Loucy (cell line): ENCODE measurements around the gene MYH8.

ENCODE experiments used
- H2AFZ ChIP-seq: fragments of 200-600 bp; sonication (generic); 2 replicates; pipeline ENCODE4 v1.6.0; 2016; ENCODE audit warnings: antibody characterized with exemption, mild to moderate bottlenecking, low read length, moderate library complexity
- H3F3A ChIP-seq: fragments of 200-600 bp; 2 replicates; pipeline ENCODE4 v1.6.0; 2016; ENCODE audit warnings: antibody characterized with exemption, low read depth, mild to moderate bottlenecking
- H3K27me3 ChIP-seq: fragments of 200-600 bp; sonication (generic); 2 replicates; pipeline ENCODE4 v1.6.1; 2014; ENCODE audit warnings: low read length, mild to moderate bottlenecking; ENCODE audit not compliant: insufficient read depth, poor library complexity, severe bottlenecking
- H3K36me3 ChIP-seq: fragments of 200-600 bp; sonication (generic); 2 replicates; pipeline ENCODE4 v1.6.1; 2016; ENCODE audit warnings: low read length; ENCODE audit not compliant: insufficient read depth
- H3K4me1 ChIP-seq: fragments of 200-600 bp; sonication (generic); 2 replicates; pipeline ENCODE4 v1.5.1; 2014; ENCODE audit warnings: low read length, mild to moderate bottlenecking; ENCODE audit not compliant: insufficient read depth, poor library complexity, severe bottlenecking
- H3K4me2 ChIP-seq: fragments of 200-600 bp; sonication (generic); 2 replicates; pipeline ENCODE4 v1.6.0; 2014; ENCODE audit warnings: antibody characterized with exemption, low read length, low read depth, mild to moderate bottlenecking; ENCODE audit not compliant: poor library complexity, severe bottlenecking
- H3K4me3 ChIP-seq: fragments of 200-600 bp; sonication (generic); 2 replicates; pipeline ENCODE4 v1.5.1; 2014; ENCODE audit warnings: low read length, mild to moderate bottlenecking, mixed read lengths; ENCODE audit not compliant: poor library complexity, severe bottlenecking
- H3K79me2 ChIP-seq: fragments of 200-600 bp; sonication (generic); 2 replicates; pipeline ENCODE4 v1.6.1; 2014; ENCODE audit warnings: low read length; ENCODE audit not compliant: insufficient read depth
- H3K9ac ChIP-seq: fragments of 200-600 bp; sonication (generic); 2 replicates; pipeline ENCODE4 v1.6.0; 2014; ENCODE audit warnings: mild to moderate bottlenecking, low read depth, low read length, moderate library complexity; ENCODE audit not compliant: poor library complexity, severe bottlenecking
- H3K9me2 ChIP-seq: fragments of 200-600 bp; sonication (generic); replicated peaks from 2 replicates; pipeline ENCODE4 v1.6.1; 2016; ENCODE audit warnings: low read depth, low read length, mixed read lengths
- H3K9me3 ChIP-seq: fragments of 200-600 bp; sonication (generic); 2 replicates; pipeline ENCODE4 v1.6.1; 2014; ENCODE audit warnings: mild to moderate bottlenecking, antibody characterized with exemption, low read length, low read depth; ENCODE audit not compliant: insufficient read depth
- H4K20me1 ChIP-seq: fragments of 200-600 bp; sonication (generic); 2 replicates; pipeline ENCODE4 v1.6.0; 2014; ENCODE audit warnings: antibody characterized with exemption, low read length, mild to moderate bottlenecking; ENCODE audit not compliant: insufficient read depth, poor library complexity, severe bottlenecking
- CTCF ChIP-seq: fragments of 200-600 bp; sonication (generic); conservative IDR thresholded peaks from 2 replicates; pipeline ENCODE4 v1.5.1; 2014; ENCODE audit warnings: mild to moderate bottlenecking, antibody characterized with exemption, low read length
- EZH2phosphoT487 ChIP-seq: fragments of 200-600 bp; IDR thresholded peaks from 2 replicates; pipeline ENCODE4 v1.6.1; 2018; ENCODE audit warnings: antibody characterized with exemption, mild to moderate bottlenecking, moderate library complexity, borderline replicate concordance

MYH8 gene

GRCh38 chr17:10420811-10421210 lies 939 bp downstream of the MYH8 start:
- Histone ChIP-seq H3K36me3 (no peaks in the 10 kb centered on the region), H3K9me3 (no peaks in the 10 kb centered on the region), H2AFZ (no peak overlapping the region), H3K4me1 (no peaks in the 10 kb centered on the region), H3K9ac (no peak overlapping the region), H4K20me1 (no peaks in the 10 kb centered on the region), H3K4me2 (no peak overlapping the region), H3K4me3 (no peak overlapping the region), H3K27me3 (no peaks in the 10 kb centered on the region), H3K9me2 (no peaks in the 10 kb centered on the region), H3F3A (no peaks in the 10 kb centered on the region), H3K79me2 (no peaks in the 10 kb centered on the region)
- TF ChIP-seq CTCF (no peak), EZH2phosphoT487 (no peak)

- Histone ChIP-seq H3K9me2 (no peaks in the 10 kb centered on the region), H3K79me2 (no peaks in the 10 kb centered on the region), H3K4me1 (no peaks in the 10 kb centered on the region), H3K9ac (no peak overlapping the region), H3K9me3 (no peaks in the 10 kb centered on the region), H3F3A (no peaks in the 10 kb centered on the region), H2AFZ (no peak overlapping the region), H4K20me1 (no peaks in the 10 kb centered on the region), H3K36me3 (no peaks in the 10 kb centered on the region), H3K27me3 (no peaks in the 10 kb centered on the region), H3K4me3 (no peak overlapping the region), H3K4me2 (no peak overlapping the region)
- TF ChIP-seq CTCF = no peak
Observed at GRCh38 chr17:10417431-10417830, 4.3 kb downstream of the MYH8 start.

- Histone ChIP-seq H3K9ac (no peak overlapping the region), H3K9me3 (no peaks in the 10 kb centered on the region), H3K36me3 (no peaks in the 10 kb centered on the region), H3K4me2 (no peak overlapping the region), H3K4me1 (no peaks in the 10 kb centered on the region), H3K9me2 (no peaks in the 10 kb centered on the region), H3F3A (no peaks in the 10 kb centered on the region), H2AFZ (no peak overlapping the region), H4K20me1 (no peaks in the 10 kb centered on the region), H3K27me3 (no peaks in the 10 kb centered on the region), H3K79me2 (no peaks in the 10 kb centered on the region), H3K4me3 (no peak overlapping the region)
- TF ChIP-seq CTCF (no peak), EZH2phosphoT487 (no peak)
Observed at GRCh38 chr17:10415161-10415560, 6.6 kb downstream of the MYH8 start.
